HG02970 (cell line): ENCODE data around the gene FBXO42.
"Not testable (repeated sequence)": the region's sequence is repeated elsewhere in the genome, so short reads cannot be mapped to it uniquely, and the experiment has no call there.

Experiments
- ATAC-seq: cut with Tn5 transposase; IDR thresholded peaks from one replicate; pipeline ENCODE4 v1.9.1; 2021; ENCODE audit warnings: mild to moderate bottlenecking, moderate library complexity, moderate number of reproducible peaks; ENCODE audit not compliant: unreplicated experiment, low FRiP score

Gene FBXO42

GRCh38 chr1:16275591-16275990 lies 76.7 kb downstream of the FBXO42 start:
- no peak for ATAC-seq

GRCh38 chr1:16267690-16268180 lies 84.5 kb downstream of the FBXO42 start:
- ATAC-seq: no peak

- no peak for ATAC-seq
Measured at GRCh38 chr1:16266411-16267118, 85.7 kb downstream of the FBXO42 start.

- ATAC-seq: no peak
Measured at GRCh38 chr1:16262067-16262466, 90.2 kb downstream of the FBXO42 start.

- no peak for ATAC-seq
Measured at GRCh38 chr1:16260814-16261213, 91.5 kb downstream of the FBXO42 start.

- no peak for ATAC-seq
Measured at GRCh38 chr1:16258591-16259135, 93.6 kb downstream of the FBXO42 start.

GRCh38 chr1:16257968-16258367 lies 94.3 kb downstream of the FBXO42 start:
- ATAC-seq: no peak

GRCh38 chr1:16257556-16257955 lies 94.7 kb downstream of the FBXO42 start:
- not testable (repeated sequence) for ATAC-seq

- no peak for ATAC-seq
Measured at GRCh38 chr1:16256478-16256877, 95.8 kb downstream of the FBXO42 start.

GRCh38 chr1:16254263-16254928 lies 97.9 kb downstream of the FBXO42 start:
- ATAC-seq: no peak

- no peak for ATAC-seq
Measured at GRCh38 chr1:16253332-16253922, 98.9 kb downstream of the FBXO42 start.

GRCh38 chr1:16252912-16253311 lies 99.4 kb downstream of the FBXO42 start:
- no peak for ATAC-seq

GRCh38 chr1:16251381-16251780 lies 100.9 kb downstream of the FBXO42 start:
- ATAC-seq: no peak

GRCh38 chr1:16250524-16251251 lies 101.6 kb downstream of the FBXO42 start:
- no peak for ATAC-seq

GRCh38 chr1:16249596-16250241 lies 102.6 kb downstream of the FBXO42 start:
- ATAC-seq: no peak

- no peak for ATAC-seq
Measured at GRCh38 chr1:16248603-16249516, 103.4 kb downstream of the FBXO42 start.

- no peak for ATAC-seq
Measured at GRCh38 chr1:16248007-16248436, 104.3 kb downstream of the FBXO42 start.

- no peak for ATAC-seq
Measured at GRCh38 chr1:16247441-16247840, 104.8 kb downstream of the FBXO42 start.

- no peak for ATAC-seq
Measured at GRCh38 chr1:16246961-16247360, 105.3 kb downstream of the FBXO42 start.
